Measurements from ENCODE around the gene HYAL2.

Gene HYAL2

DNA sequence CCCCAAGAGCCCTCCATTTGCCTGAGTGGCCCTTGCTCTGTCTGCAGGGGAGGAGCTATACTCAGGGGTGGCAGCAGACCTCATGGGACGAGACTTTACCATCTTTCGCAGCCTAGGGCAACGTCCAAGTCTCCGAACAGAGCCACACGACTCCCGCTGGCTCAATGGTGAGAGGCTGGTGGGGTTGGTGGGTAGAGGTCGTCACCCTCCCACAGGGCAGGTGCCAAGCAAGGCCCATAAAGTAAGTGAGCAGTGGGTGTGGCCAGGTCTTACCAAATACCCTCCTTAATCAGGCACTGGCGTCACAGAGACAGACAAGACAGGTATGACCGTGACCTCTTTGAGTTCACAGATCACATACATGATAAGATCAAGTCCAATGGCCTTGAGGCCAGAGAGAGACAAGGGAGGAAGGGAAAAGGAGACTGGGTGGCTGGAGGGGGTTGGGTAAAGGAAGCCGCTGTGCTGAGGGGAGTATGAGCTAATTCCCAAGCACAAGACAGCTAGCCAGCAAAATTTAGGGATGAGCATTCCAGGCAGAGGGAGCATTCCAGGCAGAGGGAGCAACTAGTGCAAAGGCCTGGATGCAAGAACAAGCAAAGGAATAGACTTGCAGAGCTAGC is 51.1 kb downstream of the HYAL2 start:
- DNase-seq (ENCODE audit: low read depth in 2 of 2), result no peak

DNA sequence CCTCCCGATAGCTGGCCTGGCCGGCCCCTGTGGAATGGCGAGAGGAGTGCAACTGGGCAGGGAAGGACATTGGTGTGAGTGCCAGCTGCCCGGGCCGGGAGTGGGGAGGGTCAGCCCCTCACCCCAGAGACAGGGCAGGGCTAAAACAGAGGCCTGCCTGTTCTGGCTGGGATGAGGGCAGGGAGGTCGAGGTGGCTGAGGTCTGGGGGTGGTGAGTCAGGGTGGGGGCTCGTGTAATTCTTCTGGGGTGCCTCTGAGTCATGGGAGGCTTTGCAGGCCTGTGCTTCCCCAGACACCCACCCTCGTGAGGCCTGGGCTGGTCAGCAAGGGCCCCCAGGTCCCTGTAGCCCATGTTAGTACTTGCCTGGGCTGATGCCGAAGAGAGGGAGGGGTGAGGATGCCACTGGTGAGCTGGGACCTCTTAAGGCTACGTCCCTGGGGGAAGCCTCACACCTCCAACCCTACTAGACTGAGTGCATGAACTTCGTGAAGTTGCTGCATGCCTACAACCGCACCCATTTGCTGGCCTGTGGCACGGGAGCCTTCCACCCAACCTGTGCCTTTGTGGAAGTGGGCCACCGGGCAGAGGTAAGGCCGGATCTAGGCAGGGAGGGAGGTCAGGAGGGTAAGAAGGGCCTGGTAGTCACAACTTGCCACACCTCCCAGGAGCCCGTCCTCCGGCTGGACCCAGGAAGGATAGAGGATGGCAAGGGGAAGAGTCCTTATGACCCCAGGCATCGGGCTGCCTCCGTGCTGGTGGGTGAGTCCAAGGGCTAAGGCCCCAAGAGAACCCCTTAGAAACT is 51.9 kb downstream of the HYAL2 start:
- DNase-seq (ENCODE audit: low read depth in 2 of 2), result no peak

- no peak for DNase-seq (ENCODE audit: low read depth in 2 of 2)
These were observed 52.5 kb downstream of the HYAL2 start for GRCh38 chr3:50269977-50270413.

GRCh38 chr3:50269460-50269859 is 53.1 kb downstream of the HYAL2 start:
- DNase-seq (ENCODE audit: low read depth in 2 of 2), result no peak

GRCh38 chr3:50268703-50269451 is 53.7 kb downstream of the HYAL2 start, which contains the start of gene SEMA3B:
Gene SEMA3B (plus strand): TSS chr3:50269147. CDS start chr3:50269241, 94 bp downstream.
- no peak for DNase-seq (ENCODE audit: low read depth in 2 of 2)

GRCh38 chr3:50268276-50268675 is 54.3 kb downstream of the HYAL2 start:
- no peak for DNase-seq (ENCODE audit: low read depth in 2 of 2)
